ENCODE results near the gene MCM9. TPM values are rescaled to one million over a fixed set of nuclear protein-coding genes. Genes with fewer than 3 reads are reported as not detected.
"Not testable (repeated sequence)": the region's sequence is repeated elsewhere in the genome, so short reads cannot be mapped to it uniquely, and the experiment has no call there.

MCM9 gene
- total and polyA plus RNA-seq, 5 donors from 2014 or later = 18.5 to 57.3 (median 21.3) TPM

DNA sequence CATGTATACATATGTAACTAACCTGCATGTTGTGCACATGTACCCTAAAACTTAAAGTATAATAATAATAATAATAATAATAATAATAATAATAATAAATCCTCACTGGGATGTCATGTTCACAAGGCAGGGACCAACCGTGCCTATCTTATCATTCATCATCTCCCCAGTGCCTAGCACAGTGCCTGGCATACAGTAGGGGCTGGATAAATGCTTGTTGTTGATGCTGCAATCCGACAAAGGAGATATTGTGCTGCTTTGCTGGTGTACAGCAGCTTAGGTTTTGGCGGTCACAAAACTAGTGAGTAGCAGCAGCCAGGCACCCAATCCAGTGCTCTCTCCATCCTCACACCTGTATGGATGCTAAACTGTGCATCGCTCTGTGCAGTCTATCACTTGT lies 135.1 kb downstream of the MCM9 start:
- Mint-ChIP-seq H3K27me3 (no peaks in the 10 kb centered on the region), H3K27ac (peak overlapping the region; percentile 93 to 97 (median 94)), H3K4me3 (peak overlapping the region in 2 of 4 donors; percentile 71 to 80), H3K4me1 (peaks cover 27 to 59% (median 40%) of the 10 kb centered on the region in 4 donors), H3K36me3 (peaks cover 8% of the 10 kb centered on the region), H3K9me3 (peaks cover 2 to 27% (median 5%) of the 10 kb centered on the region in 7 donors)
- DNase-seq (no peak), ATAC-seq (ENCODE audit: low read depth in 2 of 2) (no peak)
- no peaks in the 10 kb centered on the region for H3K36me3 ChIP-seq (ENCODE audit: control insufficient read depth, insufficient read depth, low read length)
- H3K27me3 ChIP-seq (ENCODE audit: control insufficient read depth, insufficient read depth, low read length) = no peaks in the 10 kb centered on the region
- H3K9me3 ChIP-seq (ENCODE audit: control insufficient read depth in 2 of 2, low read length in 2 of 2) = peaks cover 0 to 7% of the 10 kb centered on the region in 2 experiments
- H3K4me3 ChIP-seq (ENCODE audit: low read depth, low read length) = no peak overlapping the region
- H3K4me1 ChIP-seq (ENCODE audit: control insufficient read depth, insufficient read depth, low read length, poor library complexity, severe bottlenecking) = peaks cover 24% of the 10 kb centered on the region
- H3K27ac ChIP-seq (ENCODE audit: insufficient read depth, low read length, poor library complexity, severe bottlenecking) = peak overlapping the region; percentile 57

DNA sequence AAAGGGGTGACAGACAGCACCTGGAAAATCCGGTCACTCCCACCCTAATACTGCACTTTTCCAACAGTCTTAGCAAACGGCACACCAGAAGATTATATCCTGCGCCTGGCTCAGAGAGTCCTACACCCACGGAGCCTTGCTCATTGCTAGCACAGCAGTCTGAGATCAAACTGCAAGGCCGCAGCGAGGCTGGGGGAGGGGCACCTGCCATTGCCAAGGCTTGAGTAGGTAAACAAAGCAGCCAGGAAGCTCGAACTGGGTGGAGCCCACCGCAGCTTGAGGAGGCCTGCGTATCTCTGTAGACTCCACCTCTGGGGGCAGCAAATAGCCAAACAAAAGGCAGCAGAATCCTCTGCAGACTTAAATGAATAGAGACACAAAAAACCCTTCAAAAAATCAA lies 138.4 kb downstream of the MCM9 start:
- H3K36me3 Mint-ChIP-seq; H3K36me3 ChIP-seq (ENCODE audit: control insufficient read depth, insufficient read depth, low read length); H3K27me3 ChIP-seq (ENCODE audit: control insufficient read depth, insufficient read depth, low read length); H3K4me3 ChIP-seq (ENCODE audit: low read depth, low read length); H3K9me3 ChIP-seq (ENCODE audit: control insufficient read depth in 2 of 2, low read length in 2 of 2); H3K27me3 Mint-ChIP-seq: not testable (repeated sequence)
- peaks cover 24% of the 10 kb centered on the region for H3K4me1 ChIP-seq (ENCODE audit: control insufficient read depth, insufficient read depth, low read length, poor library complexity, severe bottlenecking)
- Mint-ChIP-seq H3K4me1 (peaks cover 25 to 71% (median 50%) of the 10 kb centered on the region in 4 donors), H3K9me3 (peaks cover 2 to 29% (median 6%) of the 10 kb centered on the region in 7 donors), H3K4me3 (peak overlapping the region; percentile 65 to 86 (median 79)), H3K27ac (peak overlapping the region; percentile 96 to 100 (median 97))
- H3K27ac ChIP-seq (ENCODE audit: insufficient read depth, low read length, poor library complexity, severe bottlenecking) = peak overlapping the region; percentile 68
- DNase-seq = peak; percentile 63 to 93 (median 90)
- ATAC-seq (ENCODE audit: low read depth in 2 of 2) = peak; percentile 48 to 65

DNA sequence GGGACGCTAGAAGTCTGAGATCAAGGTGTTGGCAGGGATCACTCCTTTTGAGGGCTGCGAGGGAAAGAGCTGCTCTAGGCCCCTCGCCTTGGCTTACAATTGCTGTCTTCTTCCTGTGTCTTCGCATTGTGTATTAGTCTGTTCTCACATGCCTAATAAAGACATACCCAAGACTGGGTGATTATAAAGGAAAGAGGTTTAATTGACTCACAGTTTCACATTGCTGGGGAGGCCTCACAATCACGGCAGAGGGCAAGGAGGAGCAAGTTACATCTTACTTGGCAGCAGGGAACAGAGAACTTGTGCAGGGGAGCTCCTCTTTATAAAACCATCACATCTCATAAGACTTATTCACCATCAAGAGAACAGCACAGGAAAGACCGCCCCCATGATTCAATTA lies 143.5 kb downstream of the MCM9 start:
- peaks cover 0 to 15% (median 5%) of the 10 kb centered on the region in 7 donors for H3K9me3 Mint-ChIP-seq
- peaks cover 27% of the 10 kb centered on the region for H3K4me1 ChIP-seq (ENCODE audit: control insufficient read depth, insufficient read depth, low read length, poor library complexity, severe bottlenecking)
- no peaks in the 10 kb centered on the region for H3K27me3 Mint-ChIP-seq
- ATAC-seq (ENCODE audit: low read depth in 2 of 2) (no peak), DNase-seq (no peak)
- H3K27ac ChIP-seq (ENCODE audit: insufficient read depth, low read length, poor library complexity, severe bottlenecking) = no peak overlapping the region
- no peak overlapping the region for H3K4me3 ChIP-seq (ENCODE audit: low read depth, low read length)
- H3K9me3 ChIP-seq (ENCODE audit: control insufficient read depth in 2 of 2, low read length in 2 of 2) = peaks cover 0 to 7% of the 10 kb centered on the region in 2 experiments
- no peaks in the 10 kb centered on the region for H3K36me3 ChIP-seq (ENCODE audit: control insufficient read depth, insufficient read depth, low read length)
- peaks cover 15% of the 10 kb centered on the region for H3K36me3 Mint-ChIP-seq
- peak overlapping the region in 1 of 4 donors; percentile 0 for H3K4me3 Mint-ChIP-seq
- peak overlapping the region; percentile 9 to 23 (median 9) for H3K27ac Mint-ChIP-seq
- peaks cover 22 to 66% (median 46%) of the 10 kb centered on the region in 4 donors for H3K4me1 Mint-ChIP-seq
- no peaks in the 10 kb centered on the region for H3K27me3 ChIP-seq (ENCODE audit: control insufficient read depth, insufficient read depth, low read length)

DNA sequence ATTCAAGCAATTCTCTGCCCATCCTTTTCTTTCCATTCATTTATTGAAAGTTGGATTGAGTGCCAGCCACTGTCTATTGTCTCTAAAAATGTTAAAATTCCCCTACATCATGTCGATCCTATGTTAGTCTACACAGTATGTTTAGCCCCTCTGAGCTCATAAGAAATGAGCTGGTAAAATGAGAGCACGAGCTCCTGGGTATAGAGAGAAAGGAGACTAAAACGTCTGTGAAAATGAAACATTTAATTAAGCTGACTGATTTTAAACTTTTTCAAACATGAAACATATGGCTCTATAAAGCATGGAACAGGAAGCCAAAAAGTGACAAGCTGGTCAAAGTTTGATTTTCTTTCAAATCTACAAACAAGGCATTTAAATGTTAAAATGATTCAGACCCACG lies 145.0 kb downstream of the MCM9 start:
- no peaks in the 10 kb centered on the region for H3K9me3 ChIP-seq (ENCODE audit: control insufficient read depth in 2 of 2, low read length in 2 of 2)
- no peak for ATAC-seq (ENCODE audit: low read depth in 2 of 2)
- H3K27ac ChIP-seq (ENCODE audit: insufficient read depth, low read length, poor library complexity, severe bottlenecking) = no peak overlapping the region
- no peak for DNase-seq
- peaks cover 13 to 50% (median 32%) of the 10 kb centered on the region in 4 donors for H3K4me1 Mint-ChIP-seq
- no peaks in the 10 kb centered on the region for H3K36me3 ChIP-seq (ENCODE audit: control insufficient read depth, insufficient read depth, low read length)
- H3K27me3 Mint-ChIP-seq = no peaks in the 10 kb centered on the region
- H3K4me3 ChIP-seq (ENCODE audit: low read depth, low read length) = no peak overlapping the region
- no peak overlapping the region for H3K4me3 Mint-ChIP-seq
- no peaks in the 10 kb centered on the region for H3K27me3 ChIP-seq (ENCODE audit: control insufficient read depth, insufficient read depth, low read length)
- H3K27ac Mint-ChIP-seq = peak overlapping the region; percentile 62 to 94 (median 84)
- peaks cover 17% of the 10 kb centered on the region for H3K4me1 ChIP-seq (ENCODE audit: control insufficient read depth, insufficient read depth, low read length, poor library complexity, severe bottlenecking)
- H3K9me3 Mint-ChIP-seq = peaks cover 0 to 6% (median 2%) of the 10 kb centered on the region in 7 donors
- peaks cover 9% of the 10 kb centered on the region for H3K36me3 Mint-ChIP-seq

DNA sequence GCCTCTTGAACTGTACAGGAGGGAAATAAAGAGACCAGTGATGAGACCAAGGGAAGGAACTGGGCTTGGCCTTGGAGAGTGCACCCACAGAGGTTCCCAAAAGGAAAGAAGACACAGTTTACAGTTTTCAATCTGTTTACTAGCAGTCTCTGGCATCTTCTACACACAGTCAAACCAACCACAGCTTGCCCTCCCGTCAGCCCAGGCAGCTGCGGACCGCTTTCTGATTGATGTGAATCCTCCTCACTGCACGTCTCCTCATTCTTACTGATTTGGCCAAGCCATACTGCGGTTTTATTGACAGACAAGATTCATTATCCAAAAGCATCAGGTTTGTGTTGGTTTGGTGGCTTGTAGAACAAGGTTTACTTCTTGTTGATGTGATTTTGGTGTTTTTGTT lies 145.5 kb downstream of the MCM9 start:
- Histone ChIP-seq H3K4me1 (ENCODE audit: control insufficient read depth, insufficient read depth, low read length, poor library complexity, severe bottlenecking) (peaks cover 17% of the 10 kb centered on the region), H3K4me3 (ENCODE audit: low read depth, low read length) (no peak overlapping the region), H3K9me3 (ENCODE audit: control insufficient read depth in 2 of 2, low read length in 2 of 2) (no peaks in the 10 kb centered on the region), H3K27me3 (ENCODE audit: control insufficient read depth, insufficient read depth, low read length) (no peaks in the 10 kb centered on the region), H3K36me3 (ENCODE audit: control insufficient read depth, insufficient read depth, low read length) (no peaks in the 10 kb centered on the region), H3K27ac (ENCODE audit: insufficient read depth, low read length, poor library complexity, severe bottlenecking) (no peak overlapping the region)
- ATAC-seq (ENCODE audit: low read depth in 2 of 2) (no peak), DNase-seq (no peak)
- peaks cover 9% of the 10 kb centered on the region for H3K36me3 Mint-ChIP-seq
- H3K27me3 Mint-ChIP-seq = no peaks in the 10 kb centered on the region
- H3K9me3 Mint-ChIP-seq = peaks cover 0 to 6% (median 0%) of the 10 kb centered on the region in 7 donors
- no peak overlapping the region for H3K4me3 Mint-ChIP-seq
- H3K4me1 Mint-ChIP-seq = peaks cover 13 to 46% (median 28%) of the 10 kb centered on the region in 4 donors
- H3K27ac Mint-ChIP-seq = peak overlapping the region; percentile 26 to 94 (median 76)

DNA sequence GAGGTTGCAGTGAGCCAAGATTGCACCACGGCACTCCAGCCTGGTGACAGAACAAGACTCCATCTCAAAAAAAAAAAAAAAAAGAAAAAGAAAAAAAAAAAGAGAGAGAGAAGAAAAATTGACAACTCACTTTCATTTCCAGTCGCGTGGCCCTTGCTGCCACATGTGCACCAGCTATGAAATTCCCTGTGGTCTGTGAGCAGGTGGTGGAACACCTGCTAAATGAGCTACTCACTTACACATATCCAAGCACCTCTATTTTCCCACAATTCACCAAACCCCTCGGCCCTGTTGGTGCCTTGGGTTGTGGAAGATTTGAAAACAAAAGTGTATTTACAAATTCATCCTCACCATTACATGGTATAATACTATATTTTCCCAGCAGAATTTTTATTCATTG lies 146.3 kb downstream of the MCM9 start:
- Histone ChIP-seq H3K27me3 (ENCODE audit: control insufficient read depth, insufficient read depth, low read length) (no peaks in the 10 kb centered on the region), H3K9me3 (ENCODE audit: control insufficient read depth in 2 of 2, low read length in 2 of 2) (no peaks in the 10 kb centered on the region), H3K27ac (ENCODE audit: insufficient read depth, low read length, poor library complexity, severe bottlenecking) (peak overlapping the region; percentile 39), H3K4me3 (ENCODE audit: low read depth, low read length) (no peak overlapping the region), H3K36me3 (ENCODE audit: control insufficient read depth, insufficient read depth, low read length) (no peaks in the 10 kb centered on the region), H3K4me1 (ENCODE audit: control insufficient read depth, insufficient read depth, low read length, poor library complexity, severe bottlenecking) (peaks cover 17% of the 10 kb centered on the region)
- peak overlapping the region; percentile 26 to 94 (median 74) for H3K27ac Mint-ChIP-seq
- H3K4me1 Mint-ChIP-seq = peaks cover 13 to 44% (median 26%) of the 10 kb centered on the region in 4 donors
- no peak overlapping the region for H3K4me3 Mint-ChIP-seq
- no peaks in the 10 kb centered on the region for H3K27me3 Mint-ChIP-seq
- no peak for ATAC-seq (ENCODE audit: low read depth in 2 of 2)
- DNase-seq = no peak
- H3K9me3 Mint-ChIP-seq = peaks cover 0 to 4% (median 0%) of the 10 kb centered on the region in 7 donors
- peaks cover 9% of the 10 kb centered on the region for H3K36me3 Mint-ChIP-seq

DNA sequence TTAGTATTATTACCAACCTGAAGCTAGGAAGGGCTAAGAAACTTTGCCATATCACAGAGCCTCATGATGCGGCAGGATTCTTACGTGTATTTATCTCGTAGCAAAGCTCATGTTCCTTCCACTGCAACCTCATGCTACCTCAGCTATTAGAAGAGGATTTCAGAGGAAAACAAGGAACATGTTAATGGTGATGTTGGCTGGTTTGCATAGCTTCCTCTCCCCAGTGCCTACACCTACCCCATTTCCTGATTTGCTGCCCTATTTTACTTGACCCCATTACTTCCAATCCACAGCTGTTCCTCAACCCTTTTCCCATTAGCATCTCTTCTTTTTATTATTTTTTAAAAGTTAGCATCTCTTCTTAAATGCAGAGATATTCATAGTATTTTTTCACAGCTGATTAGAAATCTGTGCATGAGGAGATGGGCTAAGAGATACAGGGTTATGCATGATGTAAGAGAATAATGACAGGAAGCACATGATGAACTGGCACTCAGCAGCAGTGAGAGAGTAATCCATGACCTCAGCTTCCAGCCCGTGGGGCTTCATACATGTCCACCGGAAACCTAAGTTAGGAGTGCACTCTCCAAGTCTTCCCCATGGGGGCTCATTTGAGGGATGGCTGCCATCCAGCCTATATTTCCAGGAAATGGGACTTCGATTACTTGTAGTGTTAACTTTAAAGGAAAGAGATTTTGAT lies 147.1 kb downstream of the MCM9 start:
- H3K4me1 Mint-ChIP-seq = peaks cover 13 to 42% (median 22%) of the 10 kb centered on the region in 4 donors

More for the DNA sequence above, 147.1 kb downstream of the MCM9 start:
- H3K4me3 ChIP-seq (ENCODE audit: low read depth, low read length) = peak overlapping the region; percentile 27
- H3K27ac ChIP-seq (ENCODE audit: insufficient read depth, low read length, poor library complexity, severe bottlenecking) = peak overlapping the region; percentile 39
- Mint-ChIP-seq H3K27ac (peak overlapping the region; percentile 74 to 94 (median 89)), H3K9me3 (peaks cover 0 to 2% (median 0%) of the 10 kb centered on the region in 7 donors), H3K27me3 (no peaks in the 10 kb centered on the region), H3K36me3 (peaks cover 9% of the 10 kb centered on the region), H3K4me3 (peak overlapping the region; percentile 11 to 54 (median 38))
- ATAC-seq (ENCODE audit: low read depth in 2 of 2) (peak; percentile 82 to 92), DNase-seq (peak in 2 of 3 donors; percentile 25 to 62)
- peaks cover 17% of the 10 kb centered on the region for H3K4me1 ChIP-seq (ENCODE audit: control insufficient read depth, insufficient read depth, low read length, poor library complexity, severe bottlenecking)
- H3K36me3 ChIP-seq (ENCODE audit: control insufficient read depth, insufficient read depth, low read length) = no peaks in the 10 kb centered on the region
- no peaks in the 10 kb centered on the region for H3K9me3 ChIP-seq (ENCODE audit: control insufficient read depth in 2 of 2, low read length in 2 of 2)
- no peaks in the 10 kb centered on the region for H3K27me3 ChIP-seq (ENCODE audit: control insufficient read depth, insufficient read depth, low read length)
